ENCODE results near the gene SERPINE2. TPM values are rescaled to one million over a fixed set of nuclear protein-coding genes. Genes with fewer than 3 reads are reported as not detected.
"Not testable (repeated sequence)": the region's sequence is repeated elsewhere in the genome, so short reads cannot be mapped to it uniquely, and the experiment has no call there.

Gene SERPINE2
- polyA plus RNA-seq, 1 donor: 73.3 TPM

GRCh38 chr2:224014336-224014735 is 24.8 kb downstream of the SERPINE2 start:
- no peak for DNase-seq (ENCODE audit: low read depth)

- DNase-seq (ENCODE audit: low read depth): no peak
Observed at GRCh38 chr2:224011837-224012236, 27.2 kb downstream of the SERPINE2 start.

- DNase-seq (ENCODE audit: low read depth): no peak
Observed at GRCh38 chr2:224009605-224010315, 29.3 kb downstream of the SERPINE2 start.

GRCh38 chr2:224008702-224009261 is 30.3 kb downstream of the SERPINE2 start:
- DNase-seq (ENCODE audit: low read depth): no peak

- DNase-seq (ENCODE audit: low read depth): no peak
Observed at GRCh38 chr2:224004105-224004695, 34.9 kb downstream of the SERPINE2 start.

GRCh38 chr2:224000662-224001061 is 38.4 kb downstream of the SERPINE2 start:
- not testable (repeated sequence) for DNase-seq (ENCODE audit: low read depth)

GRCh38 chr2:223999862-224000261 is 39.2 kb downstream of the SERPINE2 start:
- DNase-seq (ENCODE audit: low read depth): no peak

GRCh38 chr2:223998948-223999347 is 40.1 kb downstream of the SERPINE2 start:
- no peak for DNase-seq (ENCODE audit: low read depth)

- DNase-seq (ENCODE audit: low read depth): no peak
Observed at GRCh38 chr2:223997938-223998337, 41.1 kb downstream of the SERPINE2 start.

GRCh38 chr2:223996391-223996790 is 42.7 kb downstream of the SERPINE2 start:
- DNase-seq (ENCODE audit: low read depth): no peak

GRCh38 chr2:223995569-223995968 is 43.5 kb downstream of the SERPINE2 start:
- no peak for DNase-seq (ENCODE audit: low read depth)

GRCh38 chr2:223994562-223995162 is 44.4 kb downstream of the SERPINE2 start:
- DNase-seq (ENCODE audit: low read depth): no peak

GRCh38 chr2:223993634-223994232 is 45.4 kb downstream of the SERPINE2 start:
- DNase-seq (ENCODE audit: low read depth): peak; percentile 71

GRCh38 chr2:223991611-223992010 is 47.5 kb downstream of the SERPINE2 start:
- DNase-seq (ENCODE audit: low read depth): no peak

GRCh38 chr2:223989856-223990232 is 49.2 kb downstream of the SERPINE2 start:
- no peak for DNase-seq (ENCODE audit: low read depth)

GRCh38 chr2:223989206-223989855 is 49.8 kb downstream of the SERPINE2 start:
- no peak for DNase-seq (ENCODE audit: low read depth)

GRCh38 chr2:223981241-223981640 is 57.8 kb downstream of the SERPINE2 start:
- DNase-seq (ENCODE audit: low read depth): no peak

GRCh38 chr2:223980803-223981202 is 58.3 kb downstream of the SERPINE2 start:
- no peak for DNase-seq (ENCODE audit: low read depth)

- DNase-seq (ENCODE audit: low read depth): no peak
Observed at GRCh38 chr2:223980397-223980735, 58.7 kb downstream of the SERPINE2 start.

- no peak for DNase-seq (ENCODE audit: low read depth)
Observed at GRCh38 chr2:223979730-223980396, 59.2 kb downstream of the SERPINE2 start.

GRCh38 chr2:223978451-223978850 is 60.6 kb downstream of the SERPINE2 start:
- DNase-seq (ENCODE audit: low read depth): no peak

Measured in forelimb muscle (tissue), 1 donor.